Brain pericyte (primary cell): ENCODE data around the gene SH2D4B.
A peak's percentile ranks its signal among the peaks of the same experiment; 100 is the strongest.

Source experiments
- DNase-seq: peaks from one replicate; pipeline ENCODE4 v3.0.0-alpha.2; 2012; ENCODE audit warnings: low read depth, low spot score

SH2D4B gene

DNA sequence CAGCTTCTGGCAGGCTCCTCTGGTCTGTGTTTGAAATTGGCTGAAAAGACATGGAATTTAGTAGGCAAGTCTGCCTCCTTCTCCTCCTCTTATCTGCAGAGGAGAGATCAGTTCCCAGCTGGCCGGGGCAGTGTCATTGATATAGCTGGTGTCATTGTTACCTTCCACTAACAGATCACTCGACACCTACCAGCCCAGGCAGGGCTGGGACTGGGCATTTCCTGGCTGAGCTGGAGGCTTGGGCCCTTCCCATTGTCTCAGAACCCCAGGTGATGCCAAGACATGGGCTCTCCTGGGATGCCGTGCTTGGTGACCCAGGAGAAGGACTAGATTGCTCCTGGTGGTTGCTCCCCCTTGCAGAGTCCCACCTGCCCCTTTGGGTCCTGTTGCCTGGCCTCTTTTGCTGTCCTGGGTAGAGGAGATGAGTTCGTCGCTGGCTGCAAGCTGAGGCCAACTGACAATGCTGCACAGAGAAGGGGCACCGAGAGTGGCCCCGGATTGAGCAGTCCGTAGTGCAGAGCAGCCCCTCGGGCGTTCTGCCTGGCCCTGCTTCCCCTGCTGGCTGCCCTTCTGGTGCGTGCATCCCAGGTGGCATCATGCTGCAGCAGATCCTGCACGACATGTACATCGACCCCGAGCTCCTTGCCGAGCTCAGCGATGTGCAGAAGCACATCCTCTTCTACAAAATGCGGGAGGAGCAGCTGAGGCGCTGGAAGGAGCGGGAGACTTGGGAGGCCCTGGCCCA, at the start of gene SH2D4B:
Gene SH2D4B, plus strand, starts transcription at position 167 of the 745 bp plus-strand sequence. Its CDS starts 430 bp downstream, at position 597.
- no peak for DNase-seq

GRCh38 chr10:80488539-80489066, 49.1 kb upstream of the SH2D4B start:
- no peak for DNase-seq

DNA sequence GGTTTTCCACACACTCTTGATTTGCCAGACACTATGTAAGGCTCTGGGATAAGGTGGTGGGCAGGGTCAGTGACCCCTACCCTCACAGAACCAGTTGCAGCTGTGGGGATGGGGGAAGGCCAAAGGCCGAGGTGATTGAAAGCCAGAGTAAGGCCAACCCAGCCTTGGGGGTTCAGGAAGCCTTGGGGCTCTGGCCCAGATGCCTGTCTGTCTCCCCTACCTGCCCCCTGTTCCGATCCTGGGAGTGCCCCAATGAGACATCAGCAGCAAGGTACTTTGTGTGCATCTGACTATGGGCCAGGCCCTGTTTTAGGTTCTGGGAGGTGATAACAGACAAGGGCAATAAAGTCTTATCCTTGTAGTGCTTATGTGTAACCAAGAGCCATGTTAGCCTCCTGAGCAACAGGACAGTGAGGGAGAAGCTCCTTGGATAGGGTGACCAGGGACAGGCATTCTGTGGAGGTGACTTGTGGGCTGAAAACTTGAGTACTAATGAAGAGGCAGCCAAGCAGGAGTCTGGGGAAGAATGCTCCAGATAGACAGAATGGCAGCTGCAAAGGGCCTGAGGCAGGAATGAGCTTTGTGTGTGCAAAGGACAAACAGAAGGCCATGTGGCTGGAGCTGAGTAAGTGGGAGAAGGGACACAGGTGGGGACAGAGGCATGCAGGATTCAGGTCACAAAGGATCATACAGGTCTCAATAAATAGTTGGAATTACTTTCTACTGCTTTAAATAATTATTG, 48.2 kb upstream of the SH2D4B start:
- no peak for DNase-seq

GRCh38 chr10:80491251-80492102, 46.2 kb upstream of the SH2D4B start:
- DNase-seq = no peak

- DNase-seq = no peak
Observed at GRCh38 chr10:80492848-80493521, 44.7 kb upstream of the SH2D4B start.

DNA sequence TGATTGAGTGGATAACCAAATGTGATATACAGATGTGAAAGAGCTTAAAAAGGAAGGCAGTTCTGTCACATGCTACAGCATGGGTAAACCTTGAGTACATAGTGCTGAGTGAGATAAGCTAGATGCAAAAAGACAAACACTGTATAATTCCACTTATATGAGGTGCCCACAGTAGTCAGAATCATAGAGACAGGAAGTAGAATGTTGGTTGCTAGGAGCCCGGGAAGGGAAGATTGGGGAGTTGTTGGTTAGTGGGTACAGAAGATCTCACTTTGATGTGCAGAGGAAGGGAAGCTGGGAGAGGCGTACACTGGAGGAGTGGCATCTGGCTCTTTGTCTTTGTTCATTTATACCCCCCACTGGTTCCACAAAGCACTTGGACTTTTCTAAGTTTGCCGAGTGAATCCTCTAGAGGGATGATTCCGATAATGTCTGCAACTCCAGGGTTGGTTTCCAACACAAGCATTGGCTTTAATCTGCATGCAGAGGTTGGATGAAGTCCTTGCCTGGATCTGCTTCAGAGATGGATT, 44.1 kb upstream of the SH2D4B start:
- peak; percentile 86 for DNase-seq

DNA sequence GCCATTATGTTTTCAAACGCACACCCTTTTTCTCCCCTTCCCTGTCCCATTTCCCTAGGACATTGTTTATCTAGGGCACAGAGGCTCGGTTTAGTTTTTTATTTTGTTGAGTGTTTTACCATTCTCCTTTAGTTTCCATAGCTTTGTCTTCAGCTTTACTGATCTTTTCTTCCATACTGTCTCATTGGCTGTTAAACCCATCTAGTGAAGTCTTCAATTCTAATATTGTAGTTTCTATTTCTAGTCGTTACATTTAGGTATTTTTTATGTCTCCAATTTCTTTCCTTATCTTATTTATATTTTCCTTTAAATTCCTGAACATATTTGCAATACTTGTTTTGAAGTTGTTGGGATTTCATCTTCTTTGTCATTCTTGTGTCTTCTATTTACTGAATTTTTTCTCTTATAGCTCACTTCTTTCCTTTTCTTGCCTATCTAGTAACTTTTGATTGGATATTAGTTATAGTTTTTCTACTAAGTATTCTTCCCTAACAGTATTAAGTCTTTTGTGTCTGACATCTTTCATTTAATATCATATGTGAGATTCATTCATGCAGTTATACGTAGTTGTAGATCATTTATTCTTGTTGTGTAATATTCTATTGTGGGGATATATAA, 41.0 kb upstream of the SH2D4B start:
- no peak for DNase-seq

DNA sequence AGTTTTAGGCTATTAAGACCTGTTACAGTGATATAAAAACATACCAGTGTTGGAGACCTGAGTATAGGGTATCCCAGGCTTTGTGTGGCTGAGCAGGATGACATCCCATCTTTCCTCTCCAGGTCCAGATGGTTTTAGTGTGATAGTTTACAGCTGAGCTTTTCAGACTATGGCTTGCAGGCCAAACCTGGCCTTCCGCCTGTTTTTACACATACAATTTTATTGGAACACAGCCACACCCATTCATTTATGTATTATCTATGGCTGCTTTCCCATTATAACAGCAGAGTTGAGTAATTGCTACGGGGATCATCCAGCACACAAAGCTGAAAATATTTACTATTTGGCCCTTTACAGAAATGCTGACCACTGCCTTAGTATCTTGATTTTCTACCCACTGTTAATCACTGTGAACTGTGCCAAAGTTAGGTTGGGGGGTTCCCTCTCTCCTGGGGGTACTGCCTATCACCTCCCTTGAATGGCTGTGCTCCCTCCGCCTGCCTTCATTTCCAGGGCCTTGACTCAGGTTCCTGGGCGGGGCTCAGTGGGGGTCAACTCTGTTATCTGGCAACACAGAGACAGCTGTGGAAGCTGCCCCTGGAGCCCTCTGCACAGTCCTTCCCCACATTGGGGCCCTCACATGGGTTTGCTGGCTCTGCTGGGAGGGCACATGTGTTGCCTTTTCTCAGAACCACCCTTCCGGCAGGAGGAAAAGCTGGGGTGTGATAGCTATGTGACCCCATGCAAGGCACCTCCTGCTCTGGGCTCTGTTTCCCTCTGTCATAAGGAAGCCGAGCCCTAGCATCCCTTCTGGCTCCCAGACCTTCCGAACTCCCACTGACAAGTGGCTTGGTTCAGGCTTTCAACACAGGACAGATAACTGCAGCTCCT, 40.3 kb upstream of the SH2D4B start:
- DNase-seq = no peak

GRCh38 chr10:80498078-80498832, 39.4 kb upstream of the SH2D4B start:
- no peak for DNase-seq

GRCh38 chr10:80498833-80499741, 38.6 kb upstream of the SH2D4B start:
- peak; percentile 88 for DNase-seq

DNA sequence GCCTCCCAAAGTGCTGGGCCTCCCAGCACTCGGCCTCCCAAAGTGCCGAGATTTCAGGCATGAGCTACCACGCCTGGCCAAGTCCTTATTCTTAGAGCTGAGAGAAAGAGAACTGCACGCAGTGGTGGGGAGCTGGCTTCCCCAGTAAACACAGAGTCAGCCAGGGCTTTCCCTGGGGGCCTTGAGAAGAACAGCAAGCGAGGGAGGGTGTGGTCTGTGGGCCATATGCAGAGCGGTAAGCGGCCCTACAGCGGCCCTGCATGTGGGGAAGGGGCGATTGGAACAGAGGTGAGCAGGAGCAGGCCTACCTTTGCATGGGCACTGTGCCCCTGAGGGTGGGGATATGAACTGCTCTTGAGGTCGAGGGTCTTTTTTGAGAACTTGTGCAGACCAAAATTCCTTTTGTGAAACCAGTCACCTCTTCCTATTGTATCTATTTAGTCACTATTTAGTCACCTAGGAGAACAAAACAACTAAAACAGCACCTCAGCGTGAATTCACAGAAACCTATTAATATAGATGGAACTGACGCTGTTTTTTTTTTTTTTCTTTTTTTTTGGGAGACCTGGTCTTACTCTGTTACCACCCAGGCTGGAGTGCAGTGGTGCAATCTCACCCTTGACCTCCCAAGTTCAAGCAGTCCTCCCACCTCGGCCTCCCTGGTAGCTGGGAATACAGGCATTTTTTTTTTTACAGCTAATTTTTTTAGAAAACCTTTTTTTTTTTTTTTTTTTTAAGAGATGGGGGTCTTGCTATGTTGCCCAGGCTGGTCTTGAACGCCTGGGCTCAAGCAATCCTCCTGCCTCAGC, 36.9 kb upstream of the SH2D4B start:
- no peak for DNase-seq

DNA sequence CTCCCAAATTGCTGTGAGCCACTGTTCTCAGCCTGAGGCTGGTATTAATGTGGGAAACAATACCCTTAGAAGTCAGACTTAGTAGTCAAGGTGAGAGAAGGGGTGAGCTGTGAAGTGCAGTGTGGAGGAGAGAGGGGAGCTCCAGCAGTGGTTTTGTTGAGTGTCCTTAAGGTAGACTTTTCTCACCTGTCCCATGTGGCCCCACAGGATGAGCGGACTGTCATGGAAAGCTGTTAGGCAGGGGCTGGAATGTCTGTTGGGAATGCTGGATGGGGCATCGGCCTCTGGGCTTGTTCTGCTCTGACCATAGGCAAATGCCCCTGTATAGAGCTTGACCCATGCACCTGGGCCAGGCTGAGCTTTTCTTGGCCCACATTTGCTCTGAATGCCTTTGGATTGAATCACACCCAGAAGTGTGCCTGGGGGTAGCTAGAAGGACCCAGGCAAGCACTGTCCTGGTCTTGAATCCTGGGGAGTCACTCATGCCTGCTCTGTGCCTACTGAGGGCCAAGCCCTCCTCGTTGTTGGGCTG, 36.3 kb upstream of the SH2D4B start:
- DNase-seq = no peak

GRCh38 chr10:80501913-80502521, 35.7 kb upstream of the SH2D4B start:
- DNase-seq = no peak

GRCh38 chr10:80502621-80503583, 34.8 kb upstream of the SH2D4B start:
- no peak for DNase-seq

GRCh38 chr10:80503584-80504157, 34.0 kb upstream of the SH2D4B start:
- no peak for DNase-seq
